ENCODE measurements around the gene PPARGC1A.

DNA sequence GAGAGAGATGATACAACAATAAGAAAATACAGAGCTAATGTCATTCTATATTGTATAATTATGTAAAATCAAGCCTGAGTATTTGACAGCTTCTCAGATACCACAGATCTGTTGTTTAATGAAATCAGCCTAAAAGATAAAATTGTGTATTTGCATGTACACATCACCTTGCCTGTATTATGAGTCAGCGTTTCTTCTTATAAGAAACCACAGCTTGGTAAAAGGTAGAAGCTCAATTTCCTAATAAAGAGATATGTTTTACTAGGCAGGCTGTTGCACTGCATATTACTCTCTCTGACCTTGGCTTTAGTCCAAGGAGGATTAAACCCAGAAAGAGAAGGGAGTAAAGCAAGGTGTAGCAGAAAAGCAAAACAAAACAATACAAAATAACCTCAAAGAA, 121.3 kb downstream of the PPARGC1A start:
- TF ChIP-seq, protein P1, sequence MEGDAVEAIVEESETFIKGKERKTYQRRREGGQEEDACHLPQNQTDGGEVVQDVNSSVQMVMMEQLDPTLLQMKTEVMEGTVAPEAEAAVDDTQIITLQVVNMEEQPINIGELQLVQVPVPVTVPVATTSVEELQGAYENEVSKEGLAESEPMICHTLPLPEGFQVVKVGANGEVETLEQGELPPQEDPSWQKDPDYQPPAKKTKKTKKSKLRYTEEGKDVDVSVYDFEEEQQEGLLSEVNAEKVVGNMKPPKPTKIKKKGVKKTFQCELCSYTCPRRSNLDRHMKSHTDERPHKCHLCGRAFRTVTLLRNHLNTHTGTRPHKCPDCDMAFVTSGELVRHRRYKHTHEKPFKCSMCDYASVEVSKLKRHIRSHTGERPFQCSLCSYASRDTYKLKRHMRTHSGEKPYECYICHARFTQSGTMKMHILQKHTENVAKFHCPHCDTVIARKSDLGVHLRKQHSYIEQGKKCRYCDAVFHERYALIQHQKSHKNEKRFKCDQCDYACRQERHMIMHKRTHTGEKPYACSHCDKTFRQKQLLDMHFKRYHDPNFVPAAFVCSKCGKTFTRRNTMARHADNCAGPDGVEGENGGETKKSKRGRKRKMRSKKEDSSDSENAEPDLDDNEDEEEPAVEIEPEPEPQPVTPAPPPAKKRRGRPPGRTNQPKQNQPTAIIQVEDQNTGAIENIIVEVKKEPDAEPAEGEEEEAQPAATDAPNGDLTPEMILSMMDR (IDR thresholded peaks at IDR 0.05): no peak
- TF ChIP-seq ZFX (IDR thresholded peaks at IDR 0.05; ENCODE audit: borderline replicate concordance): no peak

Data from 22Rv1 (cell line).